CD1c-positive myeloid dendritic cell (primary cell): ENCODE measurements around the gene NNMT.

Experiments used
- DNase-seq: peaks from one replicate; pipeline ENCODE4 v3.0.0-alpha.2; 2016; ENCODE audit errors: extremely low spot score

NNMT gene

GRCh38 chr11:114284914-114285313 lies 11.3 kb upstream of the NNMT start:
- DNase-seq, result no peak

GRCh38 chr11:114285599-114285998 lies 10.6 kb upstream of the NNMT start:
- DNase-seq, result no peak

GRCh38 chr11:114286229-114286628 lies 10.0 kb upstream of the NNMT start:
- DNase-seq, result no peak

GRCh38 chr11:114287154-114287553 lies 9.0 kb upstream of the NNMT start:
- DNase-seq, result no peak

GRCh38 chr11:114288136-114288535 lies 8.1 kb upstream of the NNMT start:
- DNase-seq, result no peak

- no peak for DNase-seq
Observed at GRCh38 chr11:114289779-114290178, 6.4 kb upstream of the NNMT start.

- DNase-seq, result no peak
Observed at GRCh38 chr11:114290503-114291235, 5.5 kb upstream of the NNMT start.

GRCh38 chr11:114291381-114291780 lies 4.8 kb upstream of the NNMT start:
- DNase-seq, result no peak

GRCh38 chr11:114291842-114292680 lies 4.1 kb upstream of the NNMT start:
- DNase-seq, result no peak

GRCh38 chr11:114293201-114293711 lies 2.9 kb upstream of the NNMT start:
- DNase-seq, result no peak

GRCh38 chr11:114296605-114297372 lies 590 bp downstream of the NNMT start:
- no peak for DNase-seq

- DNase-seq, result no peak
Observed at GRCh38 chr11:114297806-114298709, 1.9 kb downstream of the NNMT start.

- DNase-seq, result no peak
Observed at GRCh38 chr11:114298710-114299109, 2.5 kb downstream of the NNMT start.

- DNase-seq, result no peak
Observed at GRCh38 chr11:114301088-114301487, 4.9 kb downstream of the NNMT start.

- DNase-seq, result no peak
Observed at GRCh38 chr11:114301927-114302326, 5.7 kb downstream of the NNMT start.

- DNase-seq, result no peak
Observed at GRCh38 chr11:114302663-114303062, 6.5 kb downstream of the NNMT start.

- no peak for DNase-seq
Observed at GRCh38 chr11:114304065-114304464, 7.9 kb downstream of the NNMT start.

- no peak for DNase-seq
Observed at GRCh38 chr11:114304969-114305368, 8.8 kb downstream of the NNMT start.

GRCh38 chr11:114307524-114308203 lies 11.5 kb downstream of the NNMT start:
- no peak for DNase-seq

- DNase-seq, result no peak
Observed at GRCh38 chr11:114308689-114309089, 12.5 kb downstream of the NNMT start.

- no peak for DNase-seq
Observed at GRCh38 chr11:114309517-114309916, 13.3 kb downstream of the NNMT start.
